Measurements from ENCODE around the gene DBNDD1. TPM values are rescaled to one million over a fixed set of nuclear protein-coding genes. Genes with fewer than 3 reads are reported as not detected.
A peak's percentile ranks its signal among the peaks of the same experiment; 100 is the strongest.

DBNDD1 gene
- total and polyA plus RNA-seq, 5 experiments from 2014 or later, result 0.57 to 3.5 (median 2.8) TPM

DNA sequence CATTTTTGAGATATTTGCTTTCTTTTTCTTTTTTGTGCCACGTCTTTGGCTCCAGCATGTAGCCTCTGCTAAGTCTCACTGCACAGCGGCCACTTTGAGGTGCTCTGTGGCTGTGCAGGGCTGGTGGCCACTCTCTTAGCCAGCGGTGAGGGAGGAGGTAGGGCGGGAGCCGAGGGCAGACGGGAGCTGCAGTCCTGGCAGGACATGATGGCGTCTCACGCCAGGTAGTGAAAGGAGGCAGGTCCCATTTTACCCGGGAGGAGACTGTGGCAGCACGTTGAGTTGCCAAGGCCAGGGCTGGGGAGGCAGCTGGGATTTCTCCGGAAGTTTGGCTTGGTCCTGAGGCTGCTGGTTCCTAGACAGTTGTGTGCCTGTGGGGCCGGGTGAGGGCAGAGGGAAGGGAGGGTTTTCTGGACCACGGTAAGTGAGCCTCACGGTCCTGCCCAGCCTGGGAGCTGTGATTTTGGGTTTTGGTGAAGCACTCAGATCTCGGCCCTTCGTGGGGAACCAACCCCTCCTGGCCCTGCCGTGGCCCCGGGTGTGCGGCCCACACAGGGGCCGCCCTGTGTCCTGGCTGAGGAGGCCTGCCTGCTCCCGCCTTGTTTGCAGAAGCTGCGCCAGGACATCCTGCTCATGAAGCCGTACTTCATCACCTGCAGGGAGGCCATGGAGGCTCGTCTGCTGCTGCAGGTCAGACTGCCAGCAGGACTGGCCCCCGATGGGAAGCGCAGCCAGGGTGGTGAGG, 56.3 kb downstream of the DBNDD1 start:
- peaks cover 0 to 5% (median under 1%) of the 10 kb centered on the region in 4 donors for H3K4me1 Mint-ChIP-seq
- no peaks in the 10 kb centered on the region for H3K9me3 Mint-ChIP-seq
- DNase-seq, result no peak
- ATAC-seq, result no peak
- H3K4me3 Mint-ChIP-seq, result no peak overlapping the region
- H3K27me3 Mint-ChIP-seq, result no peaks in the 10 kb centered on the region
- peaks cover 0 to 17% (median 4%) of the 10 kb centered on the region in 3 donors for H3K36me3 Mint-ChIP-seq
- POLR2A ChIA-PET, result no interaction called here
- H3K27ac Mint-ChIP-seq, result no peak overlapping the region

DNA sequence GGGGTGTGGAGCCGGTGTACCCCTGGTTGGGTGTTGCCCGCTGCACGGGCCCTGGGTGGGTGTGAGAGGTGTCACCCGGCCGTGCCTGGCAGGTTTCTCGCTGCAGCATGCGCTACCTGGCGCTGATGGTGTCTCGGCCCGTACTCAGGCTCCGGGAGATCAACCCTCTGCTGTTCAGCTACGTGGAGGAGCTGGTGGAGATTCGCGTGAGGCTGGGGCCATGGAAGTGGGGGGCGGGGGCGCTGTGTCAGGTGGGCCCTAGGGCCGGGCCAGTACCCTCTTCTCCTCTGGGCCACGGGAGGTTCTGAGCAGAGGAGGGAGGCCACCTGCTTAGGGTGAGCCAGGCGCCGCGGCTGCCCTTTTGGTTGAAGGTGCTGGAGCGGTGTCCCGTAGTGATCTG, 57.3 kb downstream of the DBNDD1 start:
- H3K27ac Mint-ChIP-seq, result no peak overlapping the region
- H3K36me3 Mint-ChIP-seq, result peaks cover 0 to 19% (median 4%) of the 10 kb centered on the region in 3 donors
- ATAC-seq (no peak), DNase-seq (no peak)
- POLR2A ChIA-PET, result no interaction called here
- H3K27me3 Mint-ChIP-seq, result no peaks in the 10 kb centered on the region
- no peaks in the 10 kb centered on the region for H3K9me3 Mint-ChIP-seq
- H3K4me3 Mint-ChIP-seq, result no peak overlapping the region
- H3K4me1 Mint-ChIP-seq, result peaks cover 0 to 6% (median under 1%) of the 10 kb centered on the region in 4 donors

DNA sequence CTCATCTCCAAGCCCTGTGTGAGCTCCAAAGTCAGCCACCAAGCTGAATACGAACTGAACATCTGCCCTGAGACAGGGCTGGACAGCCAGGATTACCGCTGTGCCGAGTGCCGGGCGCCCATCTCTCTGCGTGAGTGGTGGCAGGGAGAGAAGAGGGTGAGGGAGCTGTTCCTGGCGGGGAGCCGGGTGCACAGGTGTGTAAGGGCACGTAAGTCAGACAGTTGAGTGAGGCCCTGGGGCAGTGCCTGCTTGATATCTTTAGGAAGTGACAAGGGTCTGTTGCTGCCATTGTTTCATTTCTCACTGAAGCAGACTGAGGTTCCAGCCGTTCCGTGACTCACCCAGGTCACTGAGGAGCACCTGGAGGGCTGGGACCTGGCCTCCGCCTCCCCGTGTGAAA, 58.3 kb downstream of the DBNDD1 start:
- ATAC-seq (no peak), DNase-seq (no peak)
- H3K9me3 Mint-ChIP-seq, result no peaks in the 10 kb centered on the region
- no peak overlapping the region for H3K27ac Mint-ChIP-seq
- peaks cover 0 to 23% (median 4%) of the 10 kb centered on the region in 3 donors for H3K36me3 Mint-ChIP-seq
- no peak overlapping the region for H3K4me3 Mint-ChIP-seq
- peaks cover 0 to 10% (median under 1%) of the 10 kb centered on the region in 4 donors for H3K4me1 Mint-ChIP-seq
- no peaks in the 10 kb centered on the region for H3K27me3 Mint-ChIP-seq
- POLR2A ChIA-PET, result interaction anchor here (1.1 kb wide), 1 partner anchor 14 kb away, joined by 4 read pairs; no protein-coding TSS in a partner anchor

DNA sequence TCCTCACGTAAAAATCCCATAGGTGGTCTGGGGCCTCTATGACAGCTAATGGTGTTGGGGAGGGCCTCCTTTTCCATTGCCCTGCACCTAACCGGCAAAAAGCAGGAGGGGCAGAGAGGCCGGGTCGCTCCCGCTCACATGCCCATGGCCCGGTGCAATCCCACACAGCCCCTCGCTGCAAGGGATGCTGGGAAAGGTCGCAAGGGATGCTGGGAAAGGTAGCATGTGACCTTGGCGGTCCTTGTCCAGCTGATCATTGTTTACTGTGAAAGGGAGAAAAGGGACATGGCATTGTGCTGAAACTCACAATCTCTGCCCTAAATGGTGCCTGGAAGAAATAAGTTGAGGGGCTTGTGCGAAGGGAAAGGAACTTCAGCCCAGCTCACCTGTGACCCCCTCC, 60.7 kb downstream of the DBNDD1 start:
- H3K4me3 Mint-ChIP-seq, result no peak overlapping the region
- ATAC-seq (no peak), DNase-seq (no peak)
- H3K27ac Mint-ChIP-seq, result peak overlapping the region in 2 of 10 donors; percentile 47 to 61
- H3K27me3 Mint-ChIP-seq, result no peaks in the 10 kb centered on the region
- H3K4me1 Mint-ChIP-seq, result peaks cover 0 to 26% (median 1%) of the 10 kb centered on the region in 4 donors
- peaks cover 0 to 28% (median 4%) of the 10 kb centered on the region in 3 donors for H3K36me3 Mint-ChIP-seq
- POLR2A ChIA-PET, result no interaction called here
- no peaks in the 10 kb centered on the region for H3K9me3 Mint-ChIP-seq

DNA sequence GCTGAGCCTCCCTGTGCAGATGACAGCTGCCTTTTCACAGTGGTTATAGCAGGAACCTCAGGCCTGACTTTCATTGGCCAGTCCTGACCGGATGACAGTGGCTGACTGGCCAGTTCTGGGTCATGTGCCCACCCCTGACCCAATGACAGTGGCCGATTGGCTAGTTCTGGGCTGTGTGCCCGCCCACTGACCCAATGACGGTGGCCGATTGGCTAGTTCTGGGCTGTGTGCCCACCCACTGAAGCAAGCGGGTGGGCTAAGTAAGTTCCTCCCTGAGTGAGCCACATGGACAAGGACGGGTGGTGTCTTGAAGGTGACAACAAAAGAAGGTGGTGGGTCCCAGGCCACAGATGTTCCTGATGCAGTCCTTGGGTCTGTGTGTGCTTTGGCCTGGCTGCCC, 61.2 kb downstream of the DBNDD1 start:
- Mint-ChIP-seq H3K36me3 (peaks cover 0 to 27% (median 4%) of the 10 kb centered on the region in 3 donors), H3K27me3 (no peaks in the 10 kb centered on the region), H3K4me3 (no peak overlapping the region), H3K4me1 (peaks cover 0 to 31% (median under 1%) of the 10 kb centered on the region in 4 donors), H3K27ac (no peak overlapping the region), H3K9me3 (no peaks in the 10 kb centered on the region)
- DNase-seq (peak in 1 of 10 donors; percentile 38), ATAC-seq (no peak)
- POLR2A ChIA-PET, result no interaction called here

DNA sequence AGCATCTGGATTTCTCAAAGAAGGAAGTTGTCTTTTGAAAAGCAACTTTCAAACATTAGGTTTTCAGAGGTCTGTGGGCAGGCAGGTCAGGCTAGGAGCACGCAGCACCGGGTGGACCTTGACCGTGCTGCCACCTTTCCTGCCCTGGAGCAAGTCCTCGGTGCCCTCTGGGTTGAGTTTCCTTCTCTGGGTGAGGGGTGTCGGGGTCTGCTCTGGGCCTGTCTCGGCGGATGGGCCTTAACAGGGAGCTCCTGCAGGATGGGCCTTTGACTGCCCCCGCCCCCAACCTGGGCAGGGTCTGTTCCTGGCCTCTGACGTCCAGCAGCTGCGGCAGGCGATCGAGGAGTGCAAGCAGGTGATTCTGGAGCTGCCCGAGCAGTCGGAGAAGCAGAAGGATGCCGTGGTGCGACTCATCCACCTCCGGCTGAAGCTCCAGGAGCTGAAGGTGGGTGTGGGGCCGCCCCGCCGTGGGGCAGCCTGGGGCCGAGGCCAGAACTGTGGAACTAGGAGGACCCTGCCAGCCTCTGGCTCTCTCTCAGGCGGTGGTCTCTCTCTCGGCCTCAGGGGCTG, 62.0 kb downstream of the DBNDD1 start:
- POLR2A ChIA-PET, result no interaction called here
- DNase-seq, result peak in 1 of 10 donors; percentile 19
- no peak for ATAC-seq
- Mint-ChIP-seq H3K27ac (peak overlapping the region in 1 of 10 donors; percentile 62), H3K27me3 (no peaks in the 10 kb centered on the region), H3K9me3 (no peaks in the 10 kb centered on the region), H3K36me3 (peaks cover 0 to 27% (median 4%) of the 10 kb centered on the region in 3 donors), H3K4me3 (peak overlapping the region in 1 of 10 donors; percentile 32), H3K4me1 (peaks cover 0 to 32% (median under 1%) of the 10 kb centered on the region in 4 donors)

DNA sequence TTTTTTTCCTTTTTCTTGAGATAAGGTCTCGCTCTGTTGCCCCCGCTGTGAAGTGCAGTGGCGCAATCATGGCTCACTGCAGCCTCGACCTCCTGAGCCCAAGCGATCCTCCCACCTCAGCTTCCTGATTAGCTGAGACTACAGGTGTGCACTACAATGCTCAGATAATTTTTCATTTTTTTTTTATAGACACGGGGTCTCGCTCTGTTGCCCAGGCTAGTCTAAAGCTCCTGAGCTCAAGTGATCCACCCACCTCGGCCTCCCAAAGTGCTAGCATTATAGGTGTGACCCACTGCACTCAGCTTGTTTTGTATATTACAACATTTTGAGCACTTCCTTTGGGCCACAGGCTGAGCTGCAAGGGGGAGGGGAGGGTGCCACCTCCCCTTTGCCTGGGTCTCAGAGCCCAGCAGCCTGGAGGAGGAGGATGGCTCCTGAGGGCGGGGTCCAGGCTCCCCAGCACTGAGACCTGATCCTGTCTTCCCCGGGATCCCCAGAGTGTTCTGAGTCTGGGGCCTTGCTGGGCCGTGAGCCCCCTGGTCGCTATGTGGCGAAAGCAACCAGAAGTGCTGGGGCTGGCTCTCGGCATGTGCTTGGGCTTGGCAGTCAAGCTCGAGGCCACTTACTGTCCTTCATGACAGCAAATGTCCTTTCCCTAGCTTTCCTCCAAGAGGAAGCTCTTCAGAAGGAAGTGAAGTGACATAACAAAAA, 62.6 kb downstream of the DBNDD1 start:
- H3K4me3 Mint-ChIP-seq, result peak overlapping the region in 1 of 10 donors; percentile 32
- H3K36me3 Mint-ChIP-seq, result peaks cover 0 to 27% (median 4%) of the 10 kb centered on the region in 3 donors
- H3K9me3 Mint-ChIP-seq, result no peaks in the 10 kb centered on the region
- peak in 1 of 10 donors; percentile 9 for DNase-seq
- POLR2A ChIA-PET, result no interaction called here
- H3K27me3 Mint-ChIP-seq, result no peaks in the 10 kb centered on the region
- peaks cover 0 to 35% (median under 1%) of the 10 kb centered on the region in 4 donors for H3K4me1 Mint-ChIP-seq
- H3K27ac Mint-ChIP-seq, result peak overlapping the region in 1 of 10 donors; percentile 62
- no peak for ATAC-seq

DNA sequence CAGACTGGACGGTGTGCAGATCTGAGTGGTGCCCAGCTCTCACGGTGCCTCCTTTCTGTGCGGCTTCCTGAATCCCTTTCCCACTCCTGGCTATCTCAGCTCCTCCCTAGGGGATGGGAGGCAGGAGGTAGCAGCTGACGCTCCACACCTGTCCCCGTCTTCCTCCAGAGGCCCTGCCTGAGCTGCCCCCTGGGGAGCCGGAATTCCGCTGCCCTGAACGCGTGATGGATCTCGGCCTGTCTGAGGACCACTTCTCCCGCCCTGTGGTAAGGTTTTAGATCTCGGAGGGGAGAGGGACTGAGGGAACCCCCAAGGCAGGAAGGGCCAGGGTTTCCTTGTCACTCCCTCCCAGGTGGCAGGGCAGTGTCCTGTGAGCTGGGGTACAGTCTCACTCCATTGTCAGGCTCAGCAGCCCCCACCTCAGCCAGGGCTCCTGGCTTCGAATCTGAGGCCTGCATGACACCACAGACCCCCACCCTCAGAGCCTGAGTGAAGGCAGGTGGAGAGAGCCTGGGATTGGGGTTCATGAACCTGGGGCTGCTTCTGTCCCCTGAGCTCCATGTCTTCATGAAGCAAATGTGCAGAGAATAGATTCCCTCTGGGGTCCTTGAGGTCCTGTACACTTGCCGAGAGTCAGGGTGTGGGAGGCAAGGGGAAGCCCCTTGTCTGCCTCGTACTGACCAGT, 64.1 kb downstream of the DBNDD1 start:
- peak in 1 of 10 donors; percentile 41 for DNase-seq
- Mint-ChIP-seq H3K27me3 (no peaks in the 10 kb centered on the region), H3K9me3 (no peaks in the 10 kb centered on the region), H3K36me3 (peaks cover 0 to 23% (median 4%) of the 10 kb centered on the region in 3 donors), H3K27ac (peak overlapping the region in 1 of 10 donors; percentile 32), H3K4me1 (peaks cover 0 to 40% (median 3%) of the 10 kb centered on the region in 4 donors), H3K4me3 (no peak overlapping the region)
- POLR2A ChIA-PET, result no interaction called here
- no peak for ATAC-seq

Other genes with a start within 250 kb of the DBNDD1 start
- gene FANCA, start 202.8 kb downstream of the DBNDD1 start, total RNA-seq, result 1 to 10 TPM; 3.7 to 6.1 TPM
- gene FANCA, start 202.8 kb downstream of the DBNDD1 start, polyA plus RNA-seq, result 1 to 10 TPM in 2 of 3 donors, under 1 TPM in 1; 0.98 to 7.4 (median 1.5) TPM
- 1 to 10 TPM; 1.0 to 2.3 TPM for gene SPIRE2, start 191.0 kb downstream of the DBNDD1 start, total RNA-seq
- under 1 TPM in 1 of 3 donors, not detected in 2; 0.16 TPM for gene SPIRE2, start 191.0 kb downstream of the DBNDD1 start, polyA plus RNA-seq
- 100 to 1,000 TPM; 260 to 294 TPM for gene TCF25, start 145.9 kb downstream of the DBNDD1 start, total RNA-seq
- 100 to 1,000 TPM in 1 of 3 donors, 10 to 100 TPM in 2; 86.8 to 107 (median 95.4) TPM for gene TCF25, start 145.9 kb downstream of the DBNDD1 start, polyA plus RNA-seq
- gene MC1R, start 100.6 kb downstream of the DBNDD1 start, total RNA-seq, result 10 to 100 TPM; 10.2 to 10.3 TPM
- under 1 TPM in 1 of 3 donors, not detected in 2; 0.63 TPM for gene MC1R, start 100.6 kb downstream of the DBNDD1 start, polyA plus RNA-seq
- gene TUBB3, start 96.1 kb downstream of the DBNDD1 start, total RNA-seq, result under 1 TPM in 1 of 2 experiments, not detected in 1; 0.31 TPM
- not detected for gene TUBB3, start 96.1 kb downstream of the DBNDD1 start, polyA plus RNA-seq
- gene DEF8, start 70.7 kb downstream of the DBNDD1 start, total RNA-seq, result 10 to 100 TPM; 44.3 to 48.1 TPM
- 10 to 100 TPM; 21.5 to 26.3 (median 25.8) TPM for gene DEF8, start 70.7 kb downstream of the DBNDD1 start, polyA plus RNA-seq
- gene PRDM7, start 57.9 kb upstream of the DBNDD1 start, total RNA-seq, result not detected
- gene PRDM7, start 57.9 kb upstream of the DBNDD1 start, polyA plus RNA-seq, result not detected

Measured in naive thymus-derived CD8-positive, alpha-beta T cell (primary cell).